Prostate gland (tissue), 2 donors: Measurements from ENCODE around the gene E2F2.

Experiments
- CTCF ChIP-seq, 4 experiments: fragments of 200-600 bp in 2 of 4; fragments of 450-650 bp in 2 of 4; sonication (generic) in 2 of 4; IDR thresholded peaks; 1 replicate in 3 of 4; 2 replicates in 1 of 4; pipeline ENCODE4 v1.5.1; 2016 to 2019; ENCODE audit warnings: antibody characterized with exemption in 4 of 4, mild to moderate bottlenecking in 2 of 4, moderate library complexity in 2 of 4
- POLR2A ChIP-seq: fragments of 450-650 bp; IDR thresholded peaks from one replicate; pipeline ENCODE4 v1.6.1; 2016; ENCODE audit warnings: antibody characterized with exemption, mild to moderate bottlenecking

GRCh38 chr1:23564529-23565122 is 33.6 kb upstream of the E2F2 start:
- TF ChIP-seq CTCF (IDR thresholded peaks at IDR 0.05) (no peak), POLR2A (no peak)
